NCI-H69 (cell line): ENCODE measurements around the gene CFAP221.

Experiments
- DNase-seq: peaks from one replicate; lab custom pipeline; 2025; lab: John Stamatoyannopoulos, UW

CFAP221 gene

GRCh38 chr2:119699016-119699606 is 154.9 kb downstream of the CFAP221 start:
- DNase-seq: no peak

GRCh38 chr2:119700866-119701265 is 156.6 kb downstream of the CFAP221 start:
- DNase-seq: no peak

- DNase-seq: no peak
These were observed 157.1 kb downstream of the CFAP221 start for GRCh38 chr2:119701352-119701751.

- DNase-seq: no peak
These were observed 158.1 kb downstream of the CFAP221 start for GRCh38 chr2:119702203-119702917.

DNA sequence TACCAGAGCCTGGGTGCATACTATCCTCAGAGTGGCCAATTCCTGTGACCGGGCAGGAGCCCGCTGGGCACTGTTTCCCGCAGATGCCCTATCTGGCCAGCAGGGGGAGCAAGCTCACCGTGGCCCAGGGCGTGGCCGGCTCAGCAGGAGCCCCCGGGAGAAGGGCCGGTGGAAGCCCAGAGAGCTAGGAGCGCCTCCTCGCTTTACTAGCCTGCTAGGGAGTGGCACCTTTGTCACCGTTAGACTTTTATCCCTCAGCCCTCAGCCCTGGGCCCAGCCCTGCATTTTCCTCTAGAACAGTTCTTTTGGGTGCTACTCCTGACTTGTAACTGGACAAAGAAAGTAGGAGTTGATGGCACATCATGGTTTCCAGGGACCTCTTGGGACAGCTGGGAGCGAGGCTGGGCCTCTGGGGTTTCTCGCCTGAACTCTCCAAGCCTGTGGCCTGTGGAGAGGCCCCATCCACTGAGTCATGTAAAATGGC is 158.7 kb downstream of the CFAP221 start:
- peak; percentile 69 for DNase-seq

GRCh38 chr2:119703526-119703925 is 159.3 kb downstream of the CFAP221 start:
- DNase-seq: no peak

- no peak for DNase-seq
These were observed 160.4 kb downstream of the CFAP221 start for GRCh38 chr2:119704670-119705120.

GRCh38 chr2:119706221-119706620 is 162.0 kb downstream of the CFAP221 start:
- peak; percentile 73 for DNase-seq
